GM18520 (cell line): ENCODE measurements around the gene NTNG1.
"Not testable (repeated sequence)": the region's sequence is repeated elsewhere in the genome, so short reads cannot be mapped to it uniquely, and the experiment has no call there.

Experiments used
- ATAC-seq: cut with Tn5 transposase; IDR thresholded peaks from one replicate; pipeline ENCODE4 v1.9.1; 2021; ENCODE audit not compliant: unreplicated experiment

NTNG1 gene

GRCh38 chr1:107195476-107195875, 54.6 kb downstream of the NTNG1 start:
- ATAC-seq, result no peak

GRCh38 chr1:107196973-107197562, 56.2 kb downstream of the NTNG1 start:
- peak; percentile 94 for ATAC-seq

DNA sequence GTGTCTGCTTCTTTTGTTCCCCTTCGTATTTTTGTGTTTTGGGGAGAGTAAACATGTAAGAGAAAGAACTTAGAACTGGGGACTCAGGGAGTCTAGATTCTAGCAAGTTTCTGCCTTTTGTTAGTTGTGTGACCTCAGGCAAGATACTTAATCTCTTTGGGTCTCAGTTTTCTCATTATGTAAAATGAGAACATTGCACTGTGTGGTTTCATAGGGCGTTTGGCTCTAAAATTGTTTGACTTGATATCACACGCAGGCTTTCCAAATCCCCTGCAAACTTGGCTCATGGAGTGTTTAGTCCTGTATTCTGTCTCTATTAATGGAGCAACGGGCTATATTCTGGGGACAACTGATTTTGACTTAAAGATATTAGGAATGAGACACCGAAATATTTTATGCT, 57.7 kb downstream of the NTNG1 start:
- ATAC-seq, result no peak

GRCh38 chr1:107200631-107201030, 59.8 kb downstream of the NTNG1 start:
- ATAC-seq, result no peak

DNA sequence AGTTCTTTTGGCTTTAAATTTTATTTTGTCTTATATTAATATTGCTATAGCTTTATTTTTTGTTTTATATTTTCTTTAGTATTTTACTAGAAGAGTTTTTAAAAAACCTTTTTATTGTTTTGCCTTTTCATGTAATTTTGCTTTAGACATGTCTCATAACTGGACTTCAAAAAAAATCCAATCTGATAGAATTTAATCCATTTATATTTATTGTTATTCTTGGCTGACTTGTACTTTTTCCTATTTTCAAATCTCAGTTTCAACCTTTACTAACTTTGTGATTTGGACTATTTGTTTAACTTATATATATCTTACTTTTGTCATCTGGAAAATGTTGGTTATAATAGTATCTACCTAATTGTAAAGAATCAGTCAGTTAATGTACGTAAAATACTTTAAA, 61.2 kb downstream of the NTNG1 start:
- no peak for ATAC-seq

DNA sequence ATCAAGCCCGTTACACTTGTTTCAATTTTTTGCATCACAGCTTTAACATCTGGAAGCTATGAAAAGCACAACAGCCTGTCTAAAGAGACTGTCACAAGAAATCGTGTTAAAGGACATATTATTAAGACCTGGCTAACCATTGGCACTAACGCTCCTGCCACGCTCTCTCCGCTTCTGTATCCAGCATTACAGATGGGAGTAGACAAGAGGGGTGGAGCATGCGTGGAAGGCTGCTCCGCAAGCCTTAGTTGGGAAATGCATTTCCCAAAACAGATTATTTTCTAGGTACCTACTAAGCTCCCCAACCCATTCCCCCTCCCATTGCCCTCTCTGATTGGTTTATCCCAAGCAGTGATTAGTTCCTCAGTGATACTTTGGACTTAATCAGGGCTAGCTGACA, 72.4 kb downstream of the NTNG1 start:
- ATAC-seq, result no peak

DNA sequence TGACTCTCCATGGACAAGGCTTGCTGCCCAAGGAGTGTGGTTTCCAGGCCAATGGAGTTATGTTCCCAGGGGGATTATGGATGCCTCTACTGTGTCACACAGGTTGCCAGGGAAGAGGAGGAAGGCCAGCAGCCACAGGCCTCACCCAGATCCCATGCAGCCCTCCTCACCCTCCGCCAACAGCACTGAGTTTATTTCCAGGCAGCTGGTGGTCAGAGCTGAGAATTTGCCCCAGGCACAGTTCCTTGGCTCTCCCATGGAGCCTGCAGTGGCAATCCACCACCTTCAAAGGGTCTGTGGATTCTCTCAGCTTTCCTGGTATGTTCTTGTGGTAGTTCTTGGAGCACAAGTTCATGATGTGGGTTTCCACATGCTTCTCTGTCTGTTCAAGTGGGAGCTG, 79.2 kb downstream of the NTNG1 start:
- no peak for ATAC-seq

DNA sequence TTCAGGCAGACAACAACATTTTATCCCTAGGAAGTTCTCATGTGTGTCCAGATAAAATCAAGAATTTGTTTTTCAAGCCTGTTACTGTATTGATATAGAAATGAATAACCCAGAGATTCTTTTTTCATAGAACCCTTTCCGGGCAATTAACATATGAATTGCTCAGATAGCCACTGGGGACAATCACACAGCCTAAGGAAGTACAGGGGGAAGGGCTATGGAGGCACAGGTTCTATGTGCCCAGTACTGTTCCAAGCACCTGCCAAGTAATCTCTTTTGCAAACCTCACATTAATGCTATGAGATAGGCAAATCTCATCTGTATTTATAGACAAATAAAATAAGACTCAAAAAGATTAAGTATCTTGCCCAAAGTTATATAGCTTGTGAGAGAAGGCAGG, 84.9 kb downstream of the NTNG1 start:
- no peak for ATAC-seq

DNA sequence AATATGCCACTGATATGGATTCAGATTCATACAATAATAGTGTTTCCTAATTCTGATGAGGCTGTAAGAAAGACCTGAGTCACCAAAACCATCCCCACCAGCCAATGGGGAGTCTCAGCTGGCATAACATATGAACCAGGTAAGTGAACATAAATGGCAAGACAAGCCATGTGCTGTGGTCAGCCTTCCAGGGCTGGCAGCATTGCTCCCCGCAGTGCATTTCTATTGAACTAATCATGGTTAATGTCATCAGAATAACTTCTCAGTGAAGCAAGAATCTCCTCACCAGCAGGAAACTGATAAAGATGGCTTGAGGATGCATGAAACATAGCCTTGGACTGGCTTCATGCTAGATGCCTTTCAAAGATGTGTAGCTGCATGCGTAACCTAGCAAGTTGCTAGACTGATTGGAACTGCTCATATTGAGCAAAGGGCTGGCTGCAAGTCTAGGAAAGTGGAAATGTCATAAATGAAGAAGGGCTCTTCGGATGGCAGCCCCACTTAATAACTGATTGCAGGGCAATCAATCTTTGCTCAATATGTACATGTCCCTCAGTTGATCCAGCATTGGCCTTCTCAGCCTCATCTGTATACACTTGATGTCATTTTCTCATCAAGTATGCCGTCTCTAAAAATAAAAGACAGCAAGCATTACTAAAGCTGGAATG, 88.0 kb downstream of the NTNG1 start:
- no peak for ATAC-seq

DNA sequence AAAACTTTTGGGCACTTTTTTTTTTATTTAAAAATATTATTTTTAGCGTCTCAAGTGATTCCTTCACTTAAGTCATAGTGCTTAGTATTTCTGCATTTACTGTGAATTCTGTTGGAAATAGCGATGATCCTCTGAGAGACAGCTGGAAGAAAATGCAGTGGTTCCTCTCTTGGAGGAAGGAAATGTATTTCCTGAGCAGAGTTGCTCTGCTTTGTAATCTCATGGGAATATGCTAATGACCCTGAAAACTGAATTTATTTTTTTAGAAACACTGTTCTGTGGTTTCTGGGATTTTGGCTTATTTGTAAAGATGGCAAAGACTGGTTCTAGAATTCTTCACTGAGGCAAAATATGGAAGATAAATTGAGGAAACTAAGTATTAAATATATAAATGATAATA, 88.9 kb downstream of the NTNG1 start:
- ATAC-seq, result no peak

DNA sequence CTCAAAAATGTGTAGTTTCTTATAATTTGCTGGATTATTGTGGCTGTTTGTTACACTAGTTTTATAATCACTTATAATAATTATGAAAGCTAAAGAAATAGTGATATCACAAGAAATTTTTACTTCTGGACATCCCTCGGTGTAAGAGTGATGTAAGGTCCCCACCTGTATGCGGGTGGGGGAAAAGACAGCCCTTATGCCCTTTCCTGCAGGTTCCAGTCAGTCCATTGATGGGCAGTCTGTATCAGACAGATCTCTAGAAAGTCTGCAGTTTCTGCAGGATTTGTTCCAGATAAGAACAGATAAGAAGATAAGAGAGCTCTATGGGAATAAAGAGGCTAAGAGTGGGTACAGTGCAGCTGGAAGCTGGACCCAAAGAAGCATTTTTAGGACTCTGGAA, 89.3 kb downstream of the NTNG1 start:
- no peak for ATAC-seq

DNA sequence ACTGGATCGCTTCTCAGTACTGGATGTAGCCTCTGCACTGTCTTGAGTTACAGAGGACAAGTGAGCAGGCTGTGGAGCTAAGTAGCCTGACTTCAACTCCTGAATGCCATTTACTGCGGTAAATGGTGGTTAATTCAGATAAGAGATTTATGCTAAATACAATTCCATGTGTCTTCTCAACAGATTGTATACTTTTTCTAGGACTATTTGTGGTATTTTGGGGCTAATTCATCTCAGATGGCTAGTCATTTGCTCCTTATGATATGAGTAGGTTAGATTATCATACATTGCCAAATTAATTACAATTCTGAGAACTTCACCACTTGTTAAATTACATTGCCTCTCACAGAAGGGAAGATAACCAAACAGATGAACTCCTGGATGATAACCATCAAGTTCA, 90.5 kb downstream of the NTNG1 start:
- no peak for ATAC-seq

- no peak for ATAC-seq
Measured at GRCh38 chr1:107232426-107232825, 91.6 kb downstream of the NTNG1 start.

DNA sequence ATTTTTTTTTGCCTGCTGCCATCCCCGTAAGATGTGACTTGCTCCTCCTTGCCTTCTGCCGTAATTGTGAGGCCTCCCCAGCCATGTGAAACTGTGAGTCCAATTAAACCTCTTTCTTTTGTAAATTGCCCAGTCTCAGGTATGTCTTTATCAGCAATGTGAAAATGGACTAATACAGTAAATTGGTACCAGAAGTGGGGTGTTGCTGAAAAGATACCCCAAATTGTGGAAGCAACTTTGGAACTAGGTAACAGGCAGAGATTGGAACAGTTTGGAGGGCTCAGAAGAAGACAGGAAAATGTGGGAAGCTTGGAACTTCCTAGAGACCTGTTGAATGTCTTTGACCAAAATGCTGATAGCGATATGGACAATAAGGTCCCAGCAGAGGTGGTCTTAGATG, 95.9 kb downstream of the NTNG1 start:
- not testable (repeated sequence) for ATAC-seq

DNA sequence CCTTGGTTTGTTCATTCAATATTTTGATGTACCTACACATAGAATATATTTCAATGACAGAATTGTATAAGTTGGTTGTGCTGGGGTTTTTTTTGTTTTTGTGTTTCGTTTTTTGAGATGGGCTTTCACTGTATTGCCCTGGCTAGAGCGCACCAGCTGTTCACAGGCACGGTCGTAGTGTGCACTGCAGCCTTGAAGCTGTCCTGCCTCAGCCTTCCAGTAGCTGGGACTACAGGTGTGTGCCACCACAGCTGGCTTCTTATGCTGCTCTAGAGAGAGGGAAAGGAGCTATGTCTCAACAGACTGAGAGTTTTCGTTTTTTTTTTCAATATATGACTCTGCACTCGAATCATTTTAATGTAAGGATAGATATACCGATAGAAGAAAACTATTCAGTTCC, 102.6 kb downstream of the NTNG1 start:
- no peak for ATAC-seq

- ATAC-seq, result no peak
Measured at GRCh38 chr1:107244709-107245500, 104.1 kb downstream of the NTNG1 start.

DNA sequence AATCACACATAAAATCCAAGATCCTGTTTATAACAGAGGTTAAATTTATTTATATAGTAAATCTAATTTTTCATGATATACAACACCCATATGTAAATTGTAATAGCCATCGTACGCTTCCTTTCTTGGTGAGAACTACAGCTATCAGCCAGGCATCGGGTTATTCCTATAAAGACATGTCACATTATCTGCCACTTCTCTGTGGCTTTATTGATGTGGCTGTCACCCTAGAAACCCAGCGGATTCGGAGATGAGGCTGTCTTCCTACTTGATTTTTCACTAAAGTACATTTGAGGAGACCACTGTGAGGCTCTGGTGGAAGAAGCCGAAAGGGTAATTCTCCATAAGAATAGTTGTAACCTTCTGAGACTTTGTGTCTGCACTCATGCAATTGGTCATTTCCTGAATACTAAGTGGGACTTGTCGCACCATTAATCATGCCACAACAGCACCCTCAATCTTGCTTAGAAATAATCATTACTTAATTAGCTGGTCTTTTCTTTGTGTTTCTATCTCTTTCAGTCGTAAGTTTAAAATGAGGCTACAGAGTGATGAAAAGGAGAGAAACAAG, 106.0 kb downstream of the NTNG1 start:
- ATAC-seq, result no peak

GRCh38 chr1:107247679-107248078, 106.8 kb downstream of the NTNG1 start:
- no peak for ATAC-seq

DNA sequence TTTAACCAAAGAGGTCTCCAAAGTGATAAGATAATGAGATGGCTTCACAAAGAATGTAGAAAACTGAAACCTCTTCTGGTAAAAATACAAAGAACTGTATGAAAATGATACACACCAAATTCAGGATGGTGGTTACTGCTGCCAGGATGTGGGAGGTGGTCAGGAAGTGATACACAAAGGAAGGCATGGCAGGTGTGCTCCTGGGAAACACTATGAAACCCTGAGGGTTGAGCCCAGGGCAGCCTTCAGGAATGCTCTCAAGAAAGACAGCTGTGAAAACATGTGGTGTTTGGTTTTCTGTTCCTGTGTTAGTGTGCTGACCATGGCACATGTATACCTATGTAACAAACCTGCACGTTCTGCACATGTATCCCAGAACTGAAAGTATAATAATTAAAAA, 109.3 kb downstream of the NTNG1 start:
- ATAC-seq, result no peak

DNA sequence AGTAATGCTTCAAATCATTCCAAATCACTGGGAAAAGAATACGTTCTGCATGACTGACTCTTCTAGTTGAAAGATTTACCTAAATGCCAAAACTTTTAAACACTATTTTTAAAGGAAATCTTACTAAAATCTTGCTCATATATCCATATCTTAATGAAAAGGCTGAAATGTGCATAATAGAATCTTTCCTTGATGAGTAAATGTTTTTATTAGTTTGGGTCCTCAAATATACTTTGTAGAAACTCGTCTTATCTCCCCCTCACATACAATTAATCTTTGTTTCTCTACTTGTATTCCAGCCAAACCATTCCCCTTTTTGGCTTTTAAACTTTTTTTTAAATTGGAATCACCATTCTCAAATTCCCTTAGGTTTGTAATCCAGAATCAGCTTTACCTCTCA, 110.2 kb downstream of the NTNG1 start:
- ATAC-seq, result no peak

- no peak for ATAC-seq
Measured at GRCh38 chr1:107251839-107252238, 111.0 kb downstream of the NTNG1 start.

- no peak for ATAC-seq
Measured at GRCh38 chr1:107252271-107252670, 111.4 kb downstream of the NTNG1 start.
